Stomach (tissue), 9 donors: Measurements from ENCODE around the gene ALDOC. TPM values are rescaled to one million over a fixed set of nuclear protein-coding genes. Genes with fewer than 3 reads are reported as not detected.

ENCODE experiments used
- DNase-seq, 2 donors: peaks; one replicate each; pipeline versions ENCODE4 v3.0.0 to v3.0.0-alpha.2; 2013 to 2019
- H3K27ac ChIP-seq, 5 donors: fragments of 200-600 bp in 4 of 5; sonication (generic) in 4 of 5; one replicate each; pipeline ENCODE4 v1.5.1; 2013 to 2019; ENCODE audit warnings: mild to moderate bottlenecking in 1 of 5, moderate library complexity in 1 of 5
- H3K27me3 ChIP-seq, 3 donors: fragments of 200-600 bp; sonication (generic); one replicate each; pipeline ENCODE4 v1.5.1; 2017 to 2019; ENCODE audit warnings: mixed run types in 1 of 3
- H3K36me3 ChIP-seq, 4 donors: fragments of 200-600 bp; sonication (generic); 1 replicate in 3 of 4; 2 replicates in 1 of 4; pipeline ENCODE4 v1.5.1; 2016 to 2019
- H3K4me1 ChIP-seq, 4 donors: fragments of 200-600 bp; sonication (generic); one replicate each; pipeline ENCODE4 v1.5.1; 2016 to 2019
- H3K4me3 ChIP-seq, 4 donors: fragments of 200-600 bp; sonication (generic) in 3 of 4; one replicate each; pipeline ENCODE4 v1.5.1; 2016 to 2019; ENCODE audit warnings: mild to moderate bottlenecking in 1 of 4
- H3K9me3 ChIP-seq, 4 donors: fragments of 200-600 bp; sonication (generic); one replicate each; pipeline ENCODE4 v1.5.1; 2016 to 2019
- CTCF ChIP-seq, 7 experiments: fragments of 450-650 bp in 4 of 7; fragments of 200-600 bp in 3 of 7; sonication (generic) in 3 of 7; IDR thresholded peaks; one replicate each; pipeline ENCODE4 v1.5.1; 2016 to 2019; ENCODE audit warnings: antibody characterized with exemption in 7 of 7, control low read depth in 2 of 7, mild to moderate bottlenecking in 1 of 7
- EP300 ChIP-seq: sonication (generic); formaldehyde crosslinking; IDR thresholded peaks from one replicate; pipeline ENCODE4 v1.6.1; 2017; ENCODE audit warnings: antibody characterized with exemption
- POLR2A ChIP-seq, 4 donors: fragments of 450-650 bp; IDR thresholded peaks; one replicate each; pipeline ENCODE4 v1.6.1; 2016; ENCODE audit warnings: antibody characterized with exemption in 4 of 4, control low read depth in 2 of 4, mild to moderate bottlenecking in 1 of 4, moderate library complexity in 1 of 4
- POLR2AphosphoS5 ChIP-seq, 3 donors: sonication (generic); formaldehyde crosslinking; IDR thresholded peaks; one replicate each; pipeline ENCODE4 v1.6.1; 2016; ENCODE audit warnings: antibody characterized with exemption in 3 of 3
- WGBS, 5 donors: extraction: QIAGEN DNeasy Blood & Tissue Kit in 3 of 5; methylation state at CpG; one replicate each; pipeline versions ENCODE4 v1.1.5 to v1.1.7; 2013 to 2018; 5-methylcytosine and 5-hydroxymethylcytosine counted together
- intact Hi-C: fragments of 100-400 bp; cut with DNase I; formaldehyde crosslinking; loops from one replicate; pipeline ENCODE4 v1.15.1; 2023; ENCODE audit warnings: low total_unique reads
- polyA plus RNA-seq, 3 donors: library from polyadenylated mRNA; stranded (reverse); fragments of 200-250 nt; gene quantifications; one replicate each; pipeline ENCODE4 v1.2.3, GENCODE V29; 2013
- total RNA-seq, 5 donors: library from RNA; depleted of rRNA; stranded (reverse); fragments of >200 nt; gene quantifications; one replicate each; pipeline versions ENCODE4 v1.1.0 to v1.2.3, GENCODE V29; 2014 to 2016
- donor health status: healthy with polysubstance abuse.
- donor health status: Bipolar disorder and iron deficiency.
- donor health status: healthy.

ALDOC gene
- total and polyA plus RNA-seq, 8 donors = 0.89 to 54.8 (median 11.0) TPM

GRCh38 chr17:28569446-28569845, 7.2 kb downstream of the ALDOC start:
- Histone ChIP-seq H3K4me1 (peaks cover 19 to 60% (median 34%) of the 10 kb centered on the region in 4 donors), H3K4me3 (no peak overlapping the region), H3K36me3 (peaks cover 0 to 24% (median 12%) of the 10 kb centered on the region in 4 donors), H3K27ac (no peak overlapping the region), H3K27me3 (no peaks in the 10 kb centered on the region), H3K9me3 (no peaks in the 10 kb centered on the region)
- no peak for DNase-seq
- TF ChIP-seq POLR2A (IDR thresholded peaks at IDR 0.05) = no peak
- TF ChIP-seq EP300 = no peak
- TF ChIP-seq CTCF (IDR thresholded peaks at IDR 0.05) = no peak
- no peak for TF ChIP-seq POLR2AphosphoS5 (IDR thresholded peaks at IDR 0.05)
- intact Hi-C loops = no loop called here
- 95 to 100% (median 97%) methylated on average over 1 of the region's 1 CpG for WGBS, 5 donors

- WGBS, 5 donors = 85 to 90% (median 89%) methylated on average over 3 of the region's 3 CpGs
These were observed 9.1 kb downstream of the ALDOC start for GRCh38 chr17:28567604-28568003.

GRCh38 chr17:28563475-28563874, 13.2 kb downstream of the ALDOC start:
- Histone ChIP-seq H3K4me1 (peaks cover 0 to 25% (median 8%) of the 10 kb centered on the region in 4 donors), H3K4me3 (no peak overlapping the region), H3K27ac (no peak overlapping the region), H3K9me3 (no peaks in the 10 kb centered on the region), H3K36me3 (peaks cover 38 to 83% (median 70%) of the 10 kb centered on the region in 4 donors), H3K27me3 (no peaks in the 10 kb centered on the region)
- DNase-seq = no peak
- WGBS, 5 donors = 87 to 92% (median 92%) methylated on average over 3 of the region's 3 CpGs
- intact Hi-C loops = no loop called here
- no peak for TF ChIP-seq CTCF (IDR thresholded peaks at IDR 0.05)
- no peak for TF ChIP-seq POLR2A (IDR thresholded peaks at IDR 0.05)
- no peak for TF ChIP-seq EP300
- TF ChIP-seq POLR2AphosphoS5 (IDR thresholded peaks at IDR 0.05) = no peak

More at GRCh38 chr17:28567604-28568003, 9.1 kb downstream of the ALDOC start:
- intact Hi-C loops = no loop called here
- no peaks in the 10 kb centered on the region for H3K9me3 ChIP-seq
- H3K4me3 ChIP-seq = no peak overlapping the region
- peaks cover 12 to 42% (median 29%) of the 10 kb centered on the region in 4 donors for H3K36me3 ChIP-seq
- H3K4me1 ChIP-seq = peaks cover 16 to 57% (median 36%) of the 10 kb centered on the region in 4 donors
- H3K27me3 ChIP-seq = no peaks in the 10 kb centered on the region
- no peak for TF ChIP-seq CTCF (IDR thresholded peaks at IDR 0.05)
- no peak for TF ChIP-seq EP300
- no peak for TF ChIP-seq POLR2AphosphoS5 (IDR thresholded peaks at IDR 0.05)
- no peak for TF ChIP-seq POLR2A (IDR thresholded peaks at IDR 0.05)
- DNase-seq = no peak
- no peak overlapping the region for H3K27ac ChIP-seq

DNA sequence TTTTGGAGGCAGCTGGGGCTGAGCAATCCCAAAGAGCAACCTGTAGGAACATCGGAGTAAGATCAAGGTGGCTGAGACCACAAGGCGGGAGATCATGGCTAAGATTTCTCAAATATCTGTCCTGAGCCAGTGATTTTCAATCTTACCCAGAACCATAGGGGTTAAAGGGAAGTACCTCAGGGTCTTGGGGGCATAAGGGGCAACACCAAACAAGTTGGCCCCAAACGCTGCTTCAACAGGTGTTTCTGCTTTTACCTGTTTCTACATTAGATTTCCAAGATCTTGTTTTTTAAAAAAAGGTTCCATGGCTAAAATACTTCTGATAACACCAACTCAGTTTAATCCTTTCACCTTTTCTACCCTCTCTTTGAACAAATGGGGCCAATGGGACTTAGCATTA, 21.7 kb downstream of the ALDOC start:
- H3K27ac ChIP-seq = no peak overlapping the region
- no peak for TF ChIP-seq EP300
- no peak for TF ChIP-seq POLR2A (IDR thresholded peaks at IDR 0.05)
- TF ChIP-seq CTCF (IDR thresholded peaks at IDR 0.05) = no peak
- DNase-seq = no peak
- peaks cover 51 to 68% (median 67%) of the 10 kb centered on the region in 4 donors for H3K36me3 ChIP-seq
- no peak overlapping the region for H3K4me3 ChIP-seq
- no peaks in the 10 kb centered on the region for H3K27me3 ChIP-seq
- intact Hi-C loops = no loop called here
- H3K9me3 ChIP-seq = no peaks in the 10 kb centered on the region
- 92 to 98% (median 95%) methylated on average over 3 of the region's 3 CpGs for WGBS, 5 donors
- peaks cover 7 to 35% (median 33%) of the 10 kb centered on the region in 4 donors for H3K4me1 ChIP-seq
